ENCODE measurements around the gene IL16. TPM values are rescaled to one million over a fixed set of nuclear protein-coding genes. Genes with fewer than 3 reads are reported as not detected.
"Not testable (repeated sequence)": the region's sequence is repeated elsewhere in the genome, so short reads cannot be mapped to it uniquely, and the experiment has no call there.

Gene IL16
- total RNA-seq, 1 experiment from 2014 or later, result 1.8 TPM

DNA sequence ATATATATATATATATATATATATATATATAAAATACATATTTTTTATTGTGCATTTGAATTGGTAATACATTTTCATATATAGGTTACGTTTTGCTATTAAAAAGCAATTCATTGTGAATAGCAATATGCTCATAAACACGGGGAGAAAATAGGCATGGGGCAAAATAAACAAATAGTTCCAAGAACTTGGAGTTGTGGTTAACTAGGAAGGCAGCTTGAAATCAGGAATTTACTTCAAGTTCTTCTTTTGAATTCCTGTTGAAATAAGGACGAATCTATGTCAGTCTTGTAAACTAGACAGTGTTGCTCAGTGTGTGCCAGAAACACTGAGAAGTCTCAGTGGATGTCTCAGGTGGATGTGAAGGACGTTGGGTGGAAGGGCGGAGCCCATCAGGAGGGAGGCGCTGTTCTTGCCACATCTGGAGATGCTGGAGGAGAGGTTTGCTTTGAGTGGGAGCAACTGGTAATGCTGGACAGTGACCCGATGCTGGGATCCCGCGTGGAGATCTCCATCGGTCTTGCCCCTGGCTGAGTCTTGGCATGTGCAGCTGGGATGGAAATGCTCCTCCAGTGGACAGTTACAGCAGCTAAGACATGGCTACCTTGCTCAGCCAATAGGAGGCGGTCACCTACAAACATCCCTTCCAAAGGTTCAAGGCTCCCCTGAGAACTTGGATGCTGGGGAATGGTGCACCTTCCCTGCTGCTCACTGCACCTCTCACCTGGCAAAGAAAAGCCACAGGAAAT is 2.5 kb downstream of the IL16 start:
- ChIA-PET CTCF (no interaction called here), POLR2A (ENCODE audit: low non-redundant PET) (no interaction called here)
- Histone ChIP-seq H3K27me3 (replicated peaks; ENCODE audit: insufficient read depth, low read depth, low read length, poor library complexity) (no peaks in the 10 kb centered on the region), H3K36me3 (ENCODE audit: insufficient read depth, low read length, poor library complexity, severe bottlenecking) (no peaks in the 10 kb centered on the region), H3K9me3 (ENCODE audit: low read depth, low read length, poor library complexity, severe bottlenecking) (no peaks in the 10 kb centered on the region), H3K27ac (ENCODE audit: low read depth, low read length, poor library complexity, severe bottlenecking) (no peak overlapping the region), H3K4me3 (ENCODE audit: low read depth, low read length, poor library complexity, severe bottlenecking) (no peak overlapping the region), H3K4me1 (ENCODE audit: insufficient read depth, low read length, poor library complexity, severe bottlenecking) (no peaks in the 10 kb centered on the region)
- intact Hi-C loops (cut with micrococcal nuclease; ENCODE audit: unreplicated experiment), result no loop called here
- no TSS peak for BruUV-seq (replicated peaks)
- TF ChIP-seq EZH2 (IDR thresholded peaks at IDR 0.05; ENCODE audit: borderline replicate concordance, low read depth, low read length, poor library complexity, severe bottlenecking) (no peak), CTCF (conservative IDR thresholded peaks at IDR 0.05; ENCODE audit: low read depth, low read length) (0 out of 2 replicates have a peak, but pooled peaks have one; percentile 8)
- DNase-seq (ENCODE audit: low spot score), result no peak

DNA sequence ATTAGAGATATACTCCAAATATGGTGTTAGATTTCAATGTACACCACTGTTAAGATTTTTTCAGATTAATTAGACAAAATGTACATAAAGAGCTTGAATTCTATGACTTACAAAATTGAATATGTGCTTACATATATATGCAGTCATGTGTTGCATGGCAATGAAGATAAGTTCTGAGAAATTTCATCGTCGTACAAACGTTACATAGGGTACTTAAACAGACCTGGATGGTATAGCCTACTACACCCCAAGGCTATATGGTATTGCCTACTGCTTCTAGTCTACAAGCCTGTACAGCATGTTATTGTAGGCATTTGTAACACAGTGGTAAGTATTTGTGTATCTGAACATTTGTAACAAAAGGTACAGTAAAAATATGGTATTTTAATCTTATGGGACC is 9.3 kb downstream of the IL16 start:
- Histone ChIP-seq H3K36me3 (ENCODE audit: insufficient read depth, low read length, poor library complexity, severe bottlenecking) (no peaks in the 10 kb centered on the region), H3K4me1 (ENCODE audit: insufficient read depth, low read length, poor library complexity, severe bottlenecking) (no peaks in the 10 kb centered on the region), H3K27me3 (replicated peaks; ENCODE audit: insufficient read depth, low read depth, low read length, poor library complexity) (no peaks in the 10 kb centered on the region), H3K9me3 (ENCODE audit: low read depth, low read length, poor library complexity, severe bottlenecking) (no peaks in the 10 kb centered on the region), H3K4me3 (ENCODE audit: low read depth, low read length, poor library complexity, severe bottlenecking) (no peak overlapping the region), H3K27ac (ENCODE audit: low read depth, low read length, poor library complexity, severe bottlenecking) (no peak overlapping the region)
- no peak for TF ChIP-seq EZH2 (IDR thresholded peaks at IDR 0.05; ENCODE audit: borderline replicate concordance, low read depth, low read length, poor library complexity, severe bottlenecking)
- no peak for TF ChIP-seq CTCF (conservative IDR thresholded peaks at IDR 0.05; ENCODE audit: low read depth, low read length)
- CTCF ChIA-PET, result no interaction called here
- no peak for DNase-seq (ENCODE audit: low spot score)
- intact Hi-C loops (cut with micrococcal nuclease; ENCODE audit: unreplicated experiment), result no loop called here
- BruUV-seq (replicated peaks), result no TSS peak
- POLR2A ChIA-PET (ENCODE audit: low non-redundant PET), result no interaction called here

GRCh38 chr15:81207987-81208386 is 11.3 kb downstream of the IL16 start:
- H3K36me3 ChIP-seq (ENCODE audit: insufficient read depth, low read length, poor library complexity, severe bottlenecking); H3K4me1 ChIP-seq (ENCODE audit: insufficient read depth, low read length, poor library complexity, severe bottlenecking); H3K27ac ChIP-seq (ENCODE audit: low read depth, low read length, poor library complexity, severe bottlenecking); POLR2A ChIA-PET (ENCODE audit: low non-redundant PET); H3K4me3 ChIP-seq (ENCODE audit: low read depth, low read length, poor library complexity, severe bottlenecking); DNase-seq (ENCODE audit: low spot score); BruUV-seq (replicated peaks); H3K27me3 ChIP-seq (replicated peaks; ENCODE audit: insufficient read depth, low read depth, low read length, poor library complexity); intact Hi-C loops (cut with micrococcal nuclease; ENCODE audit: unreplicated experiment); H3K9me3 ChIP-seq (ENCODE audit: low read depth, low read length, poor library complexity, severe bottlenecking); CTCF ChIA-PET: not testable (repeated sequence)

- POLR2A ChIA-PET (ENCODE audit: low non-redundant PET), result no interaction called here
- BruUV-seq (replicated peaks), result no TSS peak
- no peak for DNase-seq (ENCODE audit: low spot score)
Measured at GRCh38 chr15:81209635-81210034, 13.0 kb downstream of the IL16 start.

More at GRCh38 chr15:81209635-81210034, 13.0 kb downstream of the IL16 start:
- no peak for TF ChIP-seq EZH2 (IDR thresholded peaks at IDR 0.05; ENCODE audit: borderline replicate concordance, low read depth, low read length, poor library complexity, severe bottlenecking)
- no peak for TF ChIP-seq CTCF (conservative IDR thresholded peaks at IDR 0.05; ENCODE audit: low read depth, low read length)
- no peaks in the 10 kb centered on the region for H3K4me1 ChIP-seq (ENCODE audit: insufficient read depth, low read length, poor library complexity, severe bottlenecking)
- H3K4me3 ChIP-seq (ENCODE audit: low read depth, low read length, poor library complexity, severe bottlenecking), result no peak overlapping the region
- no peaks in the 10 kb centered on the region for H3K36me3 ChIP-seq (ENCODE audit: insufficient read depth, low read length, poor library complexity, severe bottlenecking)
- no peaks in the 10 kb centered on the region for H3K27me3 ChIP-seq (replicated peaks; ENCODE audit: insufficient read depth, low read depth, low read length, poor library complexity)
- no peak overlapping the region for H3K27ac ChIP-seq (ENCODE audit: low read depth, low read length, poor library complexity, severe bottlenecking)
- CTCF ChIA-PET, result no interaction called here
- intact Hi-C loops (cut with micrococcal nuclease; ENCODE audit: unreplicated experiment), result no loop called here
- H3K9me3 ChIP-seq (ENCODE audit: low read depth, low read length, poor library complexity, severe bottlenecking), result no peaks in the 10 kb centered on the region
